IPS-NIHi11 (cell line): ENCODE results near the gene STAC2.
"Not testable (repeated sequence)": the region's sequence is repeated elsewhere in the genome, so short reads cannot be mapped to it uniquely, and the experiment has no call there.

ENCODE experiments used
- DNase-seq: peaks from one replicate; pipeline ENCODE4 v3.0.0; 2012; ENCODE audit warnings: mixed read lengths, low spot score

The STAC2 gene

DNA sequence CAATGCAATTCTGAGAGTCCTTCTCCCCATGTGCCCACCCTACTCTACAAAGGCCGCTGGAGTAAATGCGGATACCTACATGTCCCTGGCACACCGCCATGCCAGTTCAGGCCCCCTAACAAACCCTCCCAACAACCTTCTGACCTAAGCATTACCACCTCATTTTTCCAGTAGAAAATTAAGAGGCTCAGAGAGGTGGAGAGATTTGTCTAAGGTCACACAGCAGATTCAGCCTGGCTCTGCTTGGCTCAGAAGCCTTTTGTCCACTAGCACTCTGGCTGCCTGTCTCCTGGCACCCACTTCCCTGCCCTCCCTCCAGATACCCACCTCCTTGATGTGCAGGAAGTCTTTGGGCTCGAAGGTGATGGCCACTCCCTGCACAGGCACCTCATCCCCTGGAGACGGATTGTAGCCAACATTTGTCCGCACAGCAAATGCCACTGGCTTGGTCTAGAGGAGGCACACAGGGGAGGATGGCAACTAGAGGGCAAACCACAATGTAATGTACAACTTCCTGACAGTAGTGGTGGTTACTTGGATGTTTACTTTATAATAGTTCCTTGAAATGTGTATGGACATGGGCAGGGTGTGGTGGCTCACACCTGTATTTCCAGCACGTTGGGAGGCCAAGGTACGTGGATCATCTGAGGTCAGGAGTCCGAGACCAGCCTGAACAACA is 38.5 kb downstream of the STAC2 start:
- DNase-seq = peak; percentile 1

GRCh38 chr17:39186481-39187002 is 39.2 kb downstream of the STAC2 start:
- peak; percentile 1 for DNase-seq

DNA sequence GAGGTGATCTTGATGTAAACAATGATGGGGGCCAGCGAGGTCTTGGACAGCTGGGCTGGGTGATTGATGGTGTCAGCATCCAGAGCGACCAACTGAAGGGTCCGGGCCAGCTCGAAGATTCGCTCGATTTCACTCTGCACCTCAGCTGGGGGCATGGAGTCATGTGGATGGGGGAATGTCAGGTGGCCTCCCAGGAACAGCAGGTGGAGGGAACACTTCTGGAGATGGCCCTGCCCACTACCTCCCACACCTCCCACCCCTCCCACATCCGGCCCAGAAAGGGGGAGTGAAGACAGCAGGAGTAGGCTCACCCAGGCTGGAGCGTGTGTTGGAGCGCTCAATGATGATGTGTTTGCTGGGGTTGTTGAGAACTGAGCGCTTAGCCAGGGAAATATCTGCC is 42.0 kb downstream of the STAC2 start:
- DNase-seq = no peak

- DNase-seq = no peak
These were observed 42.7 kb downstream of the STAC2 start for GRCh38 chr17:39183045-39183444.

- no peak for DNase-seq
These were observed 44.4 kb downstream of the STAC2 start for GRCh38 chr17:39181303-39181702.

DNA sequence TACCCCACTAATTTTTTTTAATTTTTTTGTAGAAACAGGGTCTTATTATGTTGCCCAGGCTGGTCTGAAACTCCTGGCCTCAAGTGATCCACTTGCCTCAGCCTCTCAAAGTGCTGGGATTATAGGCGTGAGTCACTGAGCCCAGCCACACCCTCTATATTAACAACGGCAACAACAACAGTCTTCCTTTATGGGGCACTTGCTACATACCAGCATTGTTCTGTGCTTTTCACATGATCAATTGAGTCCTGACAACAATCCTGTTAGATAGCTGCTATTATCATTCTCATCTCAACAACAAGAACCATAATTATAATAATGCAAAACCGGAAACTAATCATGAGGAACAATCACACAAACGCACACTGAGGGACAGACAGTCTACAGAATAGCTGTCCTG is 47.2 kb downstream of the STAC2 start:
- peak; percentile 1 for DNase-seq

- peak; percentile 95 for DNase-seq
These were observed 48.5 kb downstream of the STAC2 start for GRCh38 chr17:39177256-39177655.

- no peak for DNase-seq
These were observed 50.1 kb downstream of the STAC2 start for GRCh38 chr17:39175695-39176093.

DNA sequence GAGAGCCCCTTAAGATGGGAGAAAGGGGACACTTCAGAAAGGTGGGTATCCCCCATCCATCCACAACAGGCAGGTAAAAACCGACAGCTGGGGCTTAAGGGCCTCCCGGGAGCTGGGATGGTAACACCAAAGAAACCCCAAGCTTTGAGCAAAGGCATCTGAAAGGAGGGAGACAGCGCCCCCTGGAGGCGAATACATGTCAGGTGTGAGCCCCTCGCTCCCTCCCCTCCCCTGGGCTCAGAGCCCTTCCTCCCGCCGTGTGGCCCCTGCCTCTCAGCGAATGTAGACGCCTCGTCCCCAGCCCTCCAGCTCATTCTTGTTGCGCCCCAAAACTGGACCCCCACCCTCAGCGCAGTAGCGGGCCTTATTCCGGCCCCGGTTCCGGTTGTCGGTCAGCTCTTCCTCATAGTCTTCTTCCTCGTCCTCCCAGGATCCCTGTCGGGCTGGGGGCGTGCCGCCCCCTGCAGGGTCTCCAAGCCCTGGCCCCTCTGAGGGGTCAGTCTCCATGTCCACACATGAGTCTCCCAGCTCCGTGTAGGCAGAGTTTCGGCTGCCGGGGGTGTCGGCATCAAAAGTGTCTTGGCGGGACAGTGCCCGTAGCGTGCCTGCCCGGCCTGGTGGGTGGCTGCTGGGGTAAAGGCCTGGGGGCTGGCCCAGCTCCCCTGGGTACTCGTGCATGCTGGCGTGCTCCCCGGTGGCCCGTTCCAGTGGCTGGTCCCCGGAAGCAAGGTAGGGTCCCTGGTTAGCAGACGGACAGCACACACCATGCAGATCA is 50.6 kb downstream of the STAC2 start:
- peak; percentile 94 for DNase-seq

- no peak for DNase-seq
These were observed 52.0 kb downstream of the STAC2 start for GRCh38 chr17:39173526-39174274.

DNA sequence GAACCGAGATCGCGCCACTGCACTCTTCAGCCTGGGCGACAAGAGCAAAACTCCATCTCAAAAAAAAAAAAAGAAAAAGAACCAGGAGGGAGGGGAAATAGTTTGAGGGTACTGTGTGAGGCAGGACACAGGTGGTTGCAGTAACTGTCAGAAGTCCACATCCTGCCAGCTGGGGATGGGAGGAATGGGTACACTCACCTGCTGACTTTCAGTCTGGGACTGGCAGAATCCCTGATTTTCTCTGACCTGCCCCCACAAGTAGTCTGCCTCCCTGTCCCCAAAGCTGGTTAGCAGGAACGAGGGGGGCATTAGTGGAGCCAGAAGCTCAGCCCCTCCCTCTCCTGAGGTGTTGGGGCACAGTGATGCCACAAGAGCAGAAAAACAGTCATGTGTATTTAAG is 52.7 kb downstream of the STAC2 start:
- no peak for DNase-seq

- no peak for DNase-seq
These were observed 53.8 kb downstream of the STAC2 start for GRCh38 chr17:39171933-39172332.

- no peak for DNase-seq
These were observed 55.2 kb downstream of the STAC2 start for GRCh38 chr17:39170558-39170957.

- DNase-seq = no peak
These were observed 55.6 kb downstream of the STAC2 start for GRCh38 chr17:39170109-39170508.

DNA sequence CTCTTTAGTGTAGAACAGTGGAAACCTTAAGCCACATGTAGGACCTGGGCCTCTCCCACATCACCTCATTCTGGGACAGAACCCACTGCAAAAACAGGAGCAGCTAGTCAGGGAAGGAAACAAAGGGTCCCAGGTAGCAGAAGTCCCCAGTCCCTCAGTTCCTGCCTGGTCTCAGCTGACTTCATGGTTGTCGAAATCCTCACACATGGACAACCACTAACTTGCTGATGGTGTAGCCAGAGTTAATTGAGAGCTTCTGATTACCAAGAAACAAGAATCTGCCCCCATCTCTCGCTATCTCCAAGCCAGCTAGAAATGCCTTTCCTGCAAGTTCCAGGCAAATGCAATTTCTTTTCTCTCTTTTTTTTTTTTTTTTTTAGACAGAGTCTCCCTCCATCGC is 56.2 kb downstream of the STAC2 start:
- DNase-seq = no peak

- no peak for DNase-seq
These were observed 56.6 kb downstream of the STAC2 start for GRCh38 chr17:39169101-39169500.

- not testable (repeated sequence) for DNase-seq
These were observed 57.2 kb downstream of the STAC2 start for GRCh38 chr17:39168503-39168902.

DNA sequence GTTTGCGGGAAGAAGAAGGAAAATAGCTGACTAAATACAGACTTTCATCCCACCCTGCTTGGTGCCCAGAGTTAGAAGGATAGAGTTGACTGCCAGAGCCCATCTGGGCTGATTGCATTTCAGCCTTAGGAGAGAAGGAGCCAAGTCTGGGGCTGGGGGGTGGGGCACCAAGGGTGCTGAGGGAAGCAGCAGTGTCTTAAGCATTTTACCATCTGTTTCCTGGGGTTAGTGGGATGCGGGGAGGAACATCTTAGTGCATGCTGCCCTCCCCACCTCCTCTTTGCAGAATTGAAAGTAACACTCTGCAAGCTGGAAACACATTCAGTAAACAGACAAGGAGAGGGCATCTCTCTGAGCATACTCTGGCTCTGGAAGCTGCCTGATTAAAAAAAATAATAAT is 58.3 kb downstream of the STAC2 start:
- DNase-seq = no peak

- no peak for DNase-seq
These were observed 59.1 kb downstream of the STAC2 start for GRCh38 chr17:39166437-39167335.

DNA sequence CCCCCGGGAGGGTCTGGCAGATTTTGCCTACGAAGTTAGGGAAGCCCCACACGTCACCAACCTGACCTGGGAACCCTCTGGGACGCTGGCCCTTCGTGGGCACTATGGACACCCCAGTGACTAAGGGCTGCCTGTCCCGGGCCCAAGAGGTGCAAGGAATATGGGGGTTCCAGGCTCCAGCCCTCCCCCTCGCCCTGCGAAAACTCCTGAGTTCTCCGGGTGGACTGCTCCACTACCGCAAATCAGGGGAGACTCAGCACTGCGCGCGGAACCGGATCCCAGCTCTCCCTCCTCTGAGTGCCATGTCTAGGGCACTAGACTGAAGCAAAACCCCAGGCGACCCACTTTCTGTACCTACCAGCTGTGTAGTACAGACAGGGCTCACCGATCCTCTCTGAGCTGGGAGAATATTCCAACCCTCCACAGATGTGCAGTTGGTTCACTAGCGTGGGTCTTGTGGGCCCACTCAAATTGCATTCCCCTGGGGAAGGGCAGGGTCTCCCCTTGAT is 59.9 kb downstream of the STAC2 start, which contains the start of gene ARL5C:
ARL5C (minus strand) TSS at position 321 of the 509 bp plus-strand sequence. CDS start 401 bp downstream, outside the sequence.
- DNase-seq = no peak

- DNase-seq = no peak
These were observed 60.4 kb downstream of the STAC2 start for GRCh38 chr17:39165178-39165840.
